Measurements from ENCODE around the gene FGL2.
"Not testable (repeated sequence)": the region's sequence is repeated elsewhere in the genome, so short reads cannot be mapped to it uniquely, and the experiment has no call there.

Gene FGL2

GRCh38 chr7:77184463-77184862 is 15.2 kb downstream of the FGL2 start:
- peaks cover 3% of the 10 kb centered on the region for H3K36me3 Mint-ChIP-seq
- no peak overlapping the region for H3K4me3 Mint-ChIP-seq
- H3K27ac Mint-ChIP-seq, result no peak overlapping the region
- no peaks in the 10 kb centered on the region for H3K27me3 Mint-ChIP-seq
- no peaks in the 10 kb centered on the region for H3K9me3 Mint-ChIP-seq
- H3K4me1 Mint-ChIP-seq, result no peaks in the 10 kb centered on the region

DNA sequence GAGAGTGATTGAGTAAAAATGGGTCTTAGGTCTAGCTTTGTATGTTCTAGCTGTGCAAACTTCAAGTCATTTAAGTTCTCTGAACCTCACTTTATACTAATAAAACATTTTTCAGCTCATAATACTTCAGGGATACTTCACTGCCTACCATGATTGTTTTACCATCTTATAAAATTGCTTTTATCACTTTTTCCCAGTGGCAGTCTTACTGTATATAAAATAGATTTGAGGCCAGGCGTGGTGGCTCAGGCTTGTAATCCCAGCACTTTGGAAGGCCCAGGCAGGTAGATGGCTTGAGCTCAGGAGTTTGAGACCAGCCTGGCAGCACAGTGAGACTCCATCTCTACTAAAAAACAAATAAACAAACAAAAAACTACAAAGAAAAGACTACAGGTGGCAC is 17.4 kb downstream of the FGL2 start:
- H3K9me3 Mint-ChIP-seq, result no peaks in the 10 kb centered on the region
- H3K4me1 Mint-ChIP-seq, result no peaks in the 10 kb centered on the region
- no peaks in the 10 kb centered on the region for H3K27me3 Mint-ChIP-seq
- H3K4me3 Mint-ChIP-seq, result no peak overlapping the region
- H3K36me3 Mint-ChIP-seq, result peaks cover 3% of the 10 kb centered on the region
- H3K27ac Mint-ChIP-seq, result no peak overlapping the region

- Mint-ChIP-seq H3K36me3 (peaks cover 3% of the 10 kb centered on the region), H3K27ac (no peak overlapping the region), H3K4me1 (no peaks in the 10 kb centered on the region), H3K27me3 (no peaks in the 10 kb centered on the region), H3K4me3 (no peak overlapping the region), H3K9me3 (no peaks in the 10 kb centered on the region)
Observed at GRCh38 chr7:77181734-77182133, 17.9 kb downstream of the FGL2 start.

DNA sequence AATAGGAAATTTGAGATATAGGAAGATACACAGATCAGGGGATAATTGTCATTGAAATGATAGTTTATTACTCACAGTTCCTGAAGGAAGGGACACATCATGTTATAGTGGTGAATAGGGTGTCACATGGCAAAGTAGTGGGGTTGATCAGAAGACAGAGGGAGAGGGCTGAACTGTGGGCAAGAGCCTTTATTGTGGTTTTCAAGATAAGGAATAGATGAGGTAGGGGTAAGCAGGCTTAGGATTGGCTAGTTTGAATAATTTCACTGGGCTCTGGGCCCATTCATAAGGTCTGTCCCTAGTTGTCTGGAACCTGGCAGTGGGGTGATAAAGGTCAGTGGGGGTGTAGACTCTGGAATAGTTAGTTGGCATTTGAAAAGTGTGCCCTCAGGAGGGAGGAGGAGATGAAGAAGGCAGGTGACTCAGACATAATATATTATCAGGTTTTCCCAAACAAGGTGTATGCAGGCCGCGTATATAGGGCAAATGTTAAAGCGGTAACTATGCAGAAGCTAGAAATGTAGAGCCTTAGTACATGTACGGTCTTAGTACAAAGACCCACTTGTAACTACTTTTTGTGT is 18.5 kb downstream of the FGL2 start:
- no peaks in the 10 kb centered on the region for H3K27me3 Mint-ChIP-seq
- peaks cover 3% of the 10 kb centered on the region for H3K36me3 Mint-ChIP-seq
- no peaks in the 10 kb centered on the region for H3K9me3 Mint-ChIP-seq

GRCh38 chr7:77178024-77178423 is 21.6 kb downstream of the FGL2 start:
- H3K27me3 Mint-ChIP-seq, H3K27ac Mint-ChIP-seq, H3K9me3 Mint-ChIP-seq, H3K36me3 Mint-ChIP-seq, H3K4me3 Mint-ChIP-seq, H3K4me1 Mint-ChIP-seq: not testable (repeated sequence)

More for the DNA sequence above, 18.5 kb downstream of the FGL2 start:
- Mint-ChIP-seq H3K27ac (no peak overlapping the region), H3K4me1 (no peaks in the 10 kb centered on the region), H3K4me3 (no peak overlapping the region)

DNA sequence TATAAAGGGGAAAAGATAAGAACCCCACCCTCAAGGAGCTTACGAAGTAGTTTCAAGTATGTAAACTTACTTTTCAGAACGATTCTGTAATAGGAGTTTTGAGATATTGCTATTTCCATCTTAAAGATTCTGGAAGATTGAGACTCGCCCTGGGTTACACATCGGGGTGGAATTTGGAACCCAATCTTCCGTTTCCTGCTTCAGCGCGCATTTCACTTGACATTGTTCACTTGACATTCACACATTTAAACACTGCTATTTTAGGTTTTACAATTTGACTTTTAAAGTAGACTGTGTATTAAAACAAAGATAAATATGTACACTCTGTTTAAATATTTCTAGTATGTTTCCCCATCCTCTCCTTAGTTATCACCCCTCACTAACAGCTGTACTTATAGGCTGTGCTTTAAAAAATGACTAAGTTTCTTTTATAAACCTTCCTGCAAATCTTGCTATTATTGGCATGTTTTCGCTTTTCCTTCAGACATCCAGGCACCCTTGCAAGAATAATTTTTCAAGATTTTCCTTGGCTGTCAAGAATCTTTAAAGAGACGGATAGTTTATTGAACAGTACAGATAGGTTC is 22.2 kb downstream of the FGL2 start:
- H3K4me3 Mint-ChIP-seq, H3K27me3 Mint-ChIP-seq, H3K4me1 Mint-ChIP-seq, H3K9me3 Mint-ChIP-seq, H3K36me3 Mint-ChIP-seq, H3K27ac Mint-ChIP-seq: not testable (repeated sequence)

DNA sequence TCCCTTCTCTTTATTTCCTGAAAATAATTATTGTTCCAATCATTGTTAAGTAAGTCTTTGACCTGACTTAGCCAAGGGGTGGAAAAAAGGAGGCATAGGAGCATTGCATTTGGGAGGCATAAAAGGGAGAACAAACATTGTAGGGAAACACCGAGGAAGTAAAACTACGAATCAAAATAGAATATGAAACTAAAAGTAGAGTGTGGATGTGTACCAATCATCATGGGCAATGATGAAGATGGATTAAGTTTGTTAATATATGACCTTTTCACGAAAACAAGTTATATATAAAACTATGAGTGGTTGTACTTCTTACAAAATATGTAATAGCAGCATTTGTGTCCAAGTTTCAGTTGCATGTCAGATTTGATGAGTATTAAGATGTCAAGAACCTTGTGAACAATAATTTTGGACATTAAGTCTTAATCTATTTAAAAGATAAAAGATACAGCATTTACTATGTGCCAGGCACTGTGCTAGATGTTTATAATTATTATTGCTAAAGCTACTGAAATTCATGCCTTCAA is 24.3 kb downstream of the FGL2 start:
- not testable (repeated sequence) for H3K4me3 Mint-ChIP-seq, H3K27me3 Mint-ChIP-seq, H3K9me3 Mint-ChIP-seq, H3K27ac Mint-ChIP-seq, H3K4me1 Mint-ChIP-seq, H3K36me3 Mint-ChIP-seq

GRCh38 chr7:77174418-77174817 is 25.2 kb downstream of the FGL2 start:
- not testable (repeated sequence) for H3K4me3 Mint-ChIP-seq

DNA sequence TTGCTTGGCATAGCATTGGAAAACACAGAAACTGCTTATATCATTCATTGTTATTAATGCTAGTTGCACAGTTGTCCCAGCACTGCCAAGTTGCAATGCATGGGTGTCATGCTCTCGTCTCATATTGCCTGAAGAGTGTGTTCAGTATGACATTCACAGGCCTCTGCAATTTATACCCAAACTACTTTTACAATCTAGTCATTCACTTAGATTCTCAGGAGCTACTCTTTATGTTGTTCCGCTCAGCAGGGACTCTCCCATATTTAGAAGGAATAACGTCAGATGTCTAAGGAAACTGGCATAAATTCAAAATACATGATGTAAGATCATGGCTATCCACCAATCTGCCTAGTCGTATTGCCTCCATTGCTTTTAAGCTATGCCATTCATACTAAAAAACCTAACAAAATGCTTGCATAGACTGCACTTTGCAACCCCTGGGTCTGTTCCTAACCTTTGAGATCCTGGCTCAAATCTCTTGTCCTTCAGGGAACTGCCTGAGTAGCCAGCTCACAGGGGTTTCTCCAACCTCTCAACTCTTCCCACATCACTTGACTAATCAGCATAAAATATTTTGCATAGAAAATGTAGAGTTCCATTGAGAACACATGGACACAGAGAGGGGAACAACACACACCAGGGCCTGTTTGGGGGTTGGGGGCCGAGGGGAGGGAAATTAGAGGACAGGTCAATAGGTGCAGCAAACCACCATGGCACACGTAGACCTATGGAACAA is 27.0 kb downstream of the FGL2 start:
- H3K36me3 Mint-ChIP-seq, H3K4me3 Mint-ChIP-seq, H3K9me3 Mint-ChIP-seq, H3K27ac Mint-ChIP-seq, H3K4me1 Mint-ChIP-seq, H3K27me3 Mint-ChIP-seq: not testable (repeated sequence)

More at GRCh38 chr7:77174418-77174817, 25.2 kb downstream of the FGL2 start:
- not testable (repeated sequence) for H3K4me1 Mint-ChIP-seq, H3K9me3 Mint-ChIP-seq, H3K27me3 Mint-ChIP-seq, H3K36me3 Mint-ChIP-seq, H3K27ac Mint-ChIP-seq

DNA sequence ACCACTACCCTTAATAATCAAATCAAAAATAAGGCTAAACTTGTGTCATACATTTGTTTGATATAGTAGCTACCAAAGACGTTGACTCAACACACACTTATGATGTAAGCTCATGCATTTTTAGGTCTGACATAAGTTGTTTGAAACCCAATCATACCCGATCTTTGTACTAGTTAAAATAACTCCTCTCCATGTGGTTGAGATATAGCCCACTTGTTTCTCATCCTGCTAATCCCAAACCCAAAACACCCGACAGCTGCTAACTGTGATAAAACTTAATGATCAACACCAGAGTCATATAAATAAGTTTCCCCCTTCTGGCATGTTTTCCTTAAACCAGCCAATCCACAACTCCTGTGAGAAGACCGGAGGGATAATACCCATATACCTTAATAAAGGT is 28.5 kb downstream of the FGL2 start:
- H3K36me3 Mint-ChIP-seq, H3K27me3 Mint-ChIP-seq, H3K4me3 Mint-ChIP-seq, H3K4me1 Mint-ChIP-seq, H3K9me3 Mint-ChIP-seq, H3K27ac Mint-ChIP-seq: not testable (repeated sequence)

DNA sequence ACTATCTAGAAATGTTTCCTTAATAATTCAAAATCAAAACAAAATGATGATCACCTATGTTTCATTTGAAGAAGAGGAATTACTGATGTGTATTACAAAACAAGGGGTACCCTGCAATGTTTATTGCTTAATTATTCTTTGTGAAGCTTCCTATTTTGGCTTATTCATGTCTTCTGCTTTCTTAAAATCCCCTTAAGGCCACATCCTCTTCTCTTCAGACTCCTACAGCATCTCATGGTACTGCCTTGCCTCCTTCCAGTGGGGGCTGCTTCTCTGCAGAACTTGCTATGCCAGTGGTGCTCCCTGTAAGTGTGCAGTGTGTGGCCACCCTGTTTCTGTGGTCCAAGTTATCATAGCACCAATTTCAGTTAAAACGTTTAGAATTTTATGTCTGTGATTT is 42.2 kb downstream of the FGL2 start:
- Mint-ChIP-seq H3K4me3 (no peak overlapping the region), H3K36me3 (no peaks in the 10 kb centered on the region), H3K27ac (no peak overlapping the region), H3K27me3 (no peaks in the 10 kb centered on the region), H3K9me3 (no peaks in the 10 kb centered on the region), H3K4me1 (peaks cover 8% of the 10 kb centered on the region)

DNA sequence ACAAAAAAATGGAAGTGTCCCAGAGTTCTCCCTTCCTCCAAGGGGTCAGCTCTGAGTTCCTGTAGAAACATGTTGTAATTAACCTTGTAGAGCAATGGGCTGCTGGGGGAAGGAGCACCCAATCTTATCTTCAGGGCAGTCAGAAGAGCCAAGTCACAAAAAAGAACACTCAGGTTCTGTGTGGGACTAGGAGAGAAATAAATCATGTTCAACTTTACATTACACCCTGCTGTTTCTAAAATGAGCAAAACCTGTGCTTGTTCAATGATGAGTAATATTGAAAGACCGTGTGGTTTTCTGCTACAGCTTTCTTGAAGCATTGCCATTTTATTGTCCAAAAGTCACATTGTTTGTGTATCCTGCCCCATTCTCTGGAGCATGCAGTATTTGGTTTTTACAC is 42.6 kb downstream of the FGL2 start:
- H3K4me1 Mint-ChIP-seq, H3K4me3 Mint-ChIP-seq, H3K27me3 Mint-ChIP-seq, H3K36me3 Mint-ChIP-seq, H3K9me3 Mint-ChIP-seq, H3K27ac Mint-ChIP-seq: not testable (repeated sequence)

- not testable (repeated sequence) for H3K36me3 Mint-ChIP-seq, H3K27ac Mint-ChIP-seq, H3K4me3 Mint-ChIP-seq, H3K4me1 Mint-ChIP-seq, H3K9me3 Mint-ChIP-seq, H3K27me3 Mint-ChIP-seq
Observed at GRCh38 chr7:77155601-77156377, 43.8 kb downstream of the FGL2 start.

GRCh38 chr7:77154917-77155464 is 44.6 kb downstream of the FGL2 start:
- not testable (repeated sequence) for H3K36me3 Mint-ChIP-seq, H3K9me3 Mint-ChIP-seq, H3K27ac Mint-ChIP-seq, H3K27me3 Mint-ChIP-seq, H3K4me1 Mint-ChIP-seq, H3K4me3 Mint-ChIP-seq

DNA sequence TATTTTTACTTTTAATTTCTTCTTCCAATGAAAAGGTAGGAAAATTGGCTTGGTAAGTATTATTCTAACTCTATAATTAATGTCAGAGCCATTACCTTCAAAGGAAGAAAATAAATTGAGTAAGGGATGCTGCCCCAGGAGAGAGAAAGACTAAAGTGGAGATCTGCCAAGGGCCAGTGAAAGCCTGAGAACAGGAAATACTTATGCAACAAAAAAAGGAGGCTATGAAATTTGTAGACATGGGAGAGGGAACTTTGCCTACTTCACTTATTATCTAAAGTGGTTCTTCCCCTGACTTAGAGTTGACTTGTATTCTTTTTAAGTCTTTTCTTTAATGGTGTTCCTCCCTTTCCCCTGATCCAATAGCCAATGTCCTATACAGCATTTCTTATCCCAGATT is 47.4 kb downstream of the FGL2 start:
- not testable (repeated sequence) for H3K4me1 Mint-ChIP-seq, H3K27ac Mint-ChIP-seq, H3K9me3 Mint-ChIP-seq, H3K4me3 Mint-ChIP-seq, H3K27me3 Mint-ChIP-seq, H3K36me3 Mint-ChIP-seq
